A549 (cell line): ENCODE results near the gene SPEF1.

Source experiments
- BHLHE40 ChIP-seq: IDR thresholded peaks from 2 replicates; pipeline ENCODE4 v1.6.1; 2012; ENCODE audit warnings: low read depth, low read length, inconsistent platforms
- CBX2 ChIP-seq: fragments of 200-600 bp; sonication (generic); IDR thresholded peaks from 2 replicates; pipeline ENCODE4 v1.6.1; 2016; ENCODE audit warnings: low read depth, mild to moderate bottlenecking, borderline replicate concordance
- HEYL ChIP-seq: fragments of 250-450 bp; sonication (Bioruptor Pico); IDR thresholded peaks from 2 replicates; pipeline ENCODE4 v1.8.0; 2021; ENCODE audit warnings: mild to moderate bottlenecking, moderate library complexity
- RAD21 ChIP-seq, 2 experiments: fragments of >200 bp in 1 of 2; sonication (Bioruptor Twin) in 1 of 2; formaldehyde crosslinking in 1 of 2; IDR thresholded peaks in 1 of 2; conservative IDR thresholded peaks in 1 of 2; 2 replicates in 1 of 2; 3 replicates in 1 of 2; pipeline ENCODE4 v1.6.1; 2012 to 2018; ENCODE audit warnings: inconsistent platforms in 1 of 2
- RCOR1 ChIP-seq: fragments of 150-350 bp; IDR thresholded peaks from 2 replicates; pipeline ENCODE4 v1.6.1; 2014; ENCODE audit warnings: antibody characterized with exemption, low read length, low read depth
- TF ChIP-seq, protein P1 (sequence below): fragments of >200 bp; sonication (Bioruptor Twin); formaldehyde crosslinking; IDR thresholded peaks from 3 replicates; pipeline ENCODE4 v1.5.1; 2016

DNA sequence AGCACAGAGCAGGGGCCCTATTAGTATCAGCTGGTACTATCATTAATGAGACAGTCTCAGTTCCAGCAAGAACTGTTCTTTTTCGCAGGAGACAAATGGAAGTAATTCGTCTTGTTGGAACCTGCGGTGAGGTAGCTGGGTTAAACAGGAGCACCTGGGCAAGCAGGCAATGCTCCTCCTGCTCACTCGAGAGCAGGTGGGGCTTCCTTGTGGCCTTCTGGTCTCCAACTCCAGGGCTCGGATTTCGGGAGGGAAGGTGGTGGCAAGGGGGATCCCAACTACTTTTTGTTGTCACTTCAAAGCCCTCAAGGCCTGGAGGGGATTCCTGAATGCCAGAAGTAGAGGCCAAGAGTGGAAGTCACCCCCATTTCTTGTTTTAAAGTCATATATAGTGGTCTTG, 1.3 kb upstream of the SPEF1 start:
- TF ChIP-seq, protein P1, sequence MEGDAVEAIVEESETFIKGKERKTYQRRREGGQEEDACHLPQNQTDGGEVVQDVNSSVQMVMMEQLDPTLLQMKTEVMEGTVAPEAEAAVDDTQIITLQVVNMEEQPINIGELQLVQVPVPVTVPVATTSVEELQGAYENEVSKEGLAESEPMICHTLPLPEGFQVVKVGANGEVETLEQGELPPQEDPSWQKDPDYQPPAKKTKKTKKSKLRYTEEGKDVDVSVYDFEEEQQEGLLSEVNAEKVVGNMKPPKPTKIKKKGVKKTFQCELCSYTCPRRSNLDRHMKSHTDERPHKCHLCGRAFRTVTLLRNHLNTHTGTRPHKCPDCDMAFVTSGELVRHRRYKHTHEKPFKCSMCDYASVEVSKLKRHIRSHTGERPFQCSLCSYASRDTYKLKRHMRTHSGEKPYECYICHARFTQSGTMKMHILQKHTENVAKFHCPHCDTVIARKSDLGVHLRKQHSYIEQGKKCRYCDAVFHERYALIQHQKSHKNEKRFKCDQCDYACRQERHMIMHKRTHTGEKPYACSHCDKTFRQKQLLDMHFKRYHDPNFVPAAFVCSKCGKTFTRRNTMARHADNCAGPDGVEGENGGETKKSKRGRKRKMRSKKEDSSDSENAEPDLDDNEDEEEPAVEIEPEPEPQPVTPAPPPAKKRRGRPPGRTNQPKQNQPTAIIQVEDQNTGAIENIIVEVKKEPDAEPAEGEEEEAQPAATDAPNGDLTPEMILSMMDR: no peak
- TF ChIP-seq CBX2 (no peak), BHLHE40 (no peak), RCOR1 (no peak), RAD21 (conservative IDR thresholded peaks at IDR 0.05 in 1 of 2, IDR thresholded peaks at IDR 0.05 in 1 of 2) (no peak), HEYL (CRISPR knock-in tag) (no peak)
